Transverse colon (tissue), 4 donors: Measurements from ENCODE around the gene PARS2. TPM values are rescaled to one million over a fixed set of nuclear protein-coding genes. Genes with fewer than 3 reads are reported as not detected.
"Not testable (repeated sequence)": the region's sequence is repeated elsewhere in the genome, so short reads cannot be mapped to it uniquely, and the experiment has no call there.

Experiments used
- DNase-seq: peaks from one replicate; pipeline ENCODE4 v3.0.0-alpha.2; 2019
- H3K27ac ChIP-seq, 4 donors: fragments of 200-600 bp; sonication (generic); 2 replicates each; pipeline ENCODE4 v1.5.1; 2016 to 2018; ENCODE audit warnings: inconsistent platforms in 4 of 4
- H3K27me3 ChIP-seq: fragments of 200-600 bp; sonication (generic); 2 replicates; pipeline ENCODE4 v1.5.1; 2017; ENCODE audit warnings: inconsistent platforms
- H3K36me3 ChIP-seq, 4 donors: fragments of 200-600 bp; sonication (generic); 2 replicates each; pipeline ENCODE4 v1.5.1; 2017 to 2019; ENCODE audit warnings: inconsistent platforms in 4 of 4
- H3K4me1 ChIP-seq, 4 donors: fragments of 200-600 bp; sonication (generic); 2 replicates each; pipeline ENCODE4 v1.5.1; 2017 to 2020; ENCODE audit warnings: inconsistent platforms in 4 of 4
- H3K4me3 ChIP-seq, 4 donors: fragments of 200-600 bp; sonication (generic); 1 replicate in 1 of 4; 2 replicates in 3 of 4; pipeline versions ENCODE4 v1.5.1 to v1.6.1; 2017 to 2019; ENCODE audit warnings: inconsistent platforms in 4 of 4
- H3K9me3 ChIP-seq, 2 donors: fragments of 200-600 bp; sonication (generic); 2 replicates each; pipeline ENCODE4 v1.5.1; 2017 to 2019; ENCODE audit warnings: inconsistent platforms in 2 of 2
- EP300 ChIP-seq: sonication (generic); formaldehyde crosslinking; IDR thresholded peaks from one replicate; pipeline ENCODE4 v1.6.1; 2017; ENCODE audit warnings: antibody characterized with exemption, low read depth
- POLR2A ChIP-seq: fragments of 450-650 bp; IDR thresholded peaks from one replicate; pipeline ENCODE4 v1.6.1; 2016; ENCODE audit warnings: antibody characterized with exemption, mild to moderate bottlenecking, moderate library complexity
- POLR2AphosphoS5 ChIP-seq, 3 donors: sonication (generic); formaldehyde crosslinking; IDR thresholded peaks; one replicate each; pipeline ENCODE4 v1.6.1; 2016; ENCODE audit warnings: antibody characterized with exemption in 3 of 3
- WGBS, 2 donors: methylation state at CpG; one replicate each; pipeline ENCODE4 v1.1.5; 2018; ENCODE audit warnings: low coverage in 1 of 2; 5-methylcytosine and 5-hydroxymethylcytosine counted together
- in situ Hi-C, 4 donors: fragments of 200-750 bp; cut with MboI; loops; one replicate each; pipeline versions ENCODE4 v1.15.0 to v1.15.1; 2017; ENCODE audit warnings: low sequenced_read_pairs in 3 of 4, low pct_ligation_motif_present in 1 of 4, low pct_unique_long_range_greater_than_20kb in 1 of 4
- intact Hi-C: fragments of 100-400 bp; cut with DNase I; formaldehyde crosslinking; loops from one replicate; pipeline ENCODE4 v1.15.1; 2023; ENCODE audit warnings: low total_unique reads
- total RNA-seq, 4 donors: library from RNA; depleted of rRNA; stranded (reverse); fragments of >200 nt; gene quantifications; one replicate each; pipeline ENCODE4 v1.1.0, GENCODE V29; 2016
- TF ChIP-seq, protein P1 (sequence below), 5 experiments: fragments of 200-600 bp in 3 of 5; fragments of 450-650 bp in 2 of 5; sonication (generic) in 3 of 5; IDR thresholded peaks; 1 replicate in 2 of 5; 2 replicates in 3 of 5; pipeline ENCODE4 v1.5.1; 2016 to 2017; ENCODE audit warnings: antibody characterized with exemption in 5 of 5, inconsistent platforms in 3 of 5, mild to moderate bottlenecking in 2 of 5, moderate library complexity in 1 of 5

PARS2 gene
- total RNA-seq, 4 donors from 2014 or later: 8.9 to 13.5 (median 9.1) TPM; not detected in 1

DNA sequence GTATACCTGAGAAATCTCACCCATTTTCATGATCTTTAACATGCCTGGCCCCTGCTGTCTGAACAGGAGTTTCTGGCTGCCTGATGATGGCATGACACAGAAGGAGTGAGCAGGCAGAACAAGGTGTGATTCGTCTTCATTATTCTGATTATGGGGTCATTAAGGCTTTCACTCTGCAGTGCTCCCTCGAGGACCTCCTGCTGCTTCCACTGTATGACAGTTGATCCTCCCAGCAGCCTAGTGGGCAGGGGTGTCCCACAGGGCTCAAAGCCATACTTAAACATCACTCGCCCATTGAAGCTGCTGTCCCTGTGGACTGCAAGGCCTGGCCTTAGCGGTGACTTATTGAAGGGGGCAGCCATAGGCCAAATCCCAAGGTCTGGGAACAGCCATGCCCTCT, 12.7 kb upstream of the PARS2 start:
- Histone ChIP-seq H3K27ac (peak overlapping the region; percentile 60 to 86 (median 72)), H3K36me3 (no peaks in the 10 kb centered on the region), H3K4me1 (peaks cover 15 to 29% (median 28%) of the 10 kb centered on the region in 4 donors), H3K9me3 (no peaks in the 10 kb centered on the region), H3K27me3 (no peaks in the 10 kb centered on the region), H3K4me3 (no peak overlapping the region)
- no peak for DNase-seq
- intact Hi-C loops: no loop called here
- 68% methylated on average over 4 of the region's 4 CpGs; no CpG with 5 or more reads in 1 of the 2 donors for WGBS, 2 donors
- TF ChIP-seq, protein P1, sequence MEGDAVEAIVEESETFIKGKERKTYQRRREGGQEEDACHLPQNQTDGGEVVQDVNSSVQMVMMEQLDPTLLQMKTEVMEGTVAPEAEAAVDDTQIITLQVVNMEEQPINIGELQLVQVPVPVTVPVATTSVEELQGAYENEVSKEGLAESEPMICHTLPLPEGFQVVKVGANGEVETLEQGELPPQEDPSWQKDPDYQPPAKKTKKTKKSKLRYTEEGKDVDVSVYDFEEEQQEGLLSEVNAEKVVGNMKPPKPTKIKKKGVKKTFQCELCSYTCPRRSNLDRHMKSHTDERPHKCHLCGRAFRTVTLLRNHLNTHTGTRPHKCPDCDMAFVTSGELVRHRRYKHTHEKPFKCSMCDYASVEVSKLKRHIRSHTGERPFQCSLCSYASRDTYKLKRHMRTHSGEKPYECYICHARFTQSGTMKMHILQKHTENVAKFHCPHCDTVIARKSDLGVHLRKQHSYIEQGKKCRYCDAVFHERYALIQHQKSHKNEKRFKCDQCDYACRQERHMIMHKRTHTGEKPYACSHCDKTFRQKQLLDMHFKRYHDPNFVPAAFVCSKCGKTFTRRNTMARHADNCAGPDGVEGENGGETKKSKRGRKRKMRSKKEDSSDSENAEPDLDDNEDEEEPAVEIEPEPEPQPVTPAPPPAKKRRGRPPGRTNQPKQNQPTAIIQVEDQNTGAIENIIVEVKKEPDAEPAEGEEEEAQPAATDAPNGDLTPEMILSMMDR (IDR thresholded peaks at IDR 0.05): no peak
- TF ChIP-seq EP300: no peak
- TF ChIP-seq POLR2AphosphoS5 (IDR thresholded peaks at IDR 0.05): no peak
- TF ChIP-seq POLR2A: no peak
- in situ Hi-C loops: no loop called here

DNA sequence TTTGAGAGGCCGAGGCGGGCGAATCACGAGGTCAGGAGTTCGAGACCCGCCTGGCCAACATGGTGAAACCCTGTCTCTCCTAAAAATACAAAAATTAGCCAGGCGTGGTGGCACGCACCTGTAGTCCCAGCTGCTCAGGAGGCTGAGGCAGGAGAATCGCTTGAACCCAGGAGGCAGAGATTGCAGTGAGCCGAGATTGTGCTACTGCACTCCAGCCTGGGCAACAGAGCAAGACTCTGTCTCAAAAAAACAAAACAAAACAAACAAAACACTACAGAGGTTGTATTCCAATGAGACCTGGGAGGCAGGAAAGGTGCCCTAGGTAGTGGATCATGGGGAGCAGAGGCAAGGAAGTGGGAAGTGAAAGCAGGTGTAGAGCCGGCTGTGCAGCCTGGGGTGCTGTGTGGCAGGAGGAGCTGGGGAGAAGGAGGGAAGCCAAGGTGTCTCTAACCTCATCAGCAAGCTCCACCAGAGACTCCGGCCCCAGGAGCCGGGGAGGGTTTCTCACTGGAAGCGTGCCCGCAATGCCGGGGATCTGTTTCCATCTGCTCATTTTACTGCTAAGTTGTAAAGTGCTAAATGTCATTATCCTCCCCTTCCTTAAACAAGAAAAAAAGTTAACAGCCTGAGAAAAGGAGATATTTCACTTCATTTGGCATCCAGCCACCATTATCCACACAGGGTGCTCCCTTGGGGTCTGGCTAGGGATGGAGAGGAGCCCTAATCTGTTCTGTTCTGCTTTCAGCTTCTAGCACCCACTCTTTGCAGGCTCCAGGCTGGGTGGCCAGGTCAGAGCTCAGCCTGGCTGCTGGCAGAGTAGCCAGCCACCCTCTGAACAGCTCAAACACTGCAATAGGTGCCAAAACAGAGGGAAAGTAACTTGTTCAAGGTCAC, 11.8 kb upstream of the PARS2 start:
- peak overlapping the region; percentile 60 to 86 (median 72) for H3K27ac ChIP-seq
- WGBS, 2 donors: 22 to 48% methylated on average over 3 to 16 of the region's 16 CpGs
- H3K4me3 ChIP-seq, in situ Hi-C loops, H3K36me3 ChIP-seq, intact Hi-C loops, H3K27me3 ChIP-seq, H3K9me3 ChIP-seq: not testable (repeated sequence)
- DNase-seq: peak; percentile 79
- peaks cover 15 to 29% (median 28%) of the 10 kb centered on the region in 4 donors for H3K4me1 ChIP-seq

DNA sequence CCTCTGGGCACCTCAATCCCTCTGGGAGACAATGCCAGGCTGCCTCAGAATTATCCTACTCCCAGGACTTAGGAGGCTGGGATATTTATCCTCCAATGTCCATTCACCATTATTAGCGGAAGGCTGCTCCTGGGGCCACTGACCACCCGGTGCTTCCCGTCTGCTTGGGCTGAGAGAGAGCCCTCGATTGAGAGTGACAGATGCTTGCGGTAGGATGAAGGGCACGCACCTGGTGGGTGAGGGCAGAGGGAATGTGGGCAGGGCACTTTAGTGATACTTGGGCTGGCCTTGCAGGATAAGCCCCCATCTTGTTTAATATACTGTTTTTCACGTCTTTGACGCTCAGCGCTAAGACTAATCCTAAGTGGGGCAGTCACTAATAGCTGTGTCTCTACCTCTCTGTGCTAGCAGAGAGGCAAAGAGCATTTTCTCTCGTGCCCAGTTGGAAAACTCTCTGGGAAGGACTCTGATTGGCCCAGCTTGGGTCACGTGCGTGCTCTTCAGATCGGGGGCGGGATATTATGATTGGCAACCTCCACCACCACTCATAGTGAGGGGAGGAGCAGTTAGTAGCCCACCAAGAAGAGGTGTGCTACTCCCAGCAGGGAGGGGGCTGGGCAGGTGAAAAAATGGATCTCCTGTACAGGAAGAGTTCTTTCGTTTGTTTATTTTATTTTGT, 10.6 kb upstream of the PARS2 start:
- Histone ChIP-seq H3K27ac (no peak overlapping the region), H3K4me1 (peaks cover 15 to 29% (median 28%) of the 10 kb centered on the region in 4 donors), H3K4me3 (no peak overlapping the region), H3K9me3 (no peaks in the 10 kb centered on the region), H3K27me3 (no peaks in the 10 kb centered on the region), H3K36me3 (no peaks in the 10 kb centered on the region)
- intact Hi-C loops: no loop called here
- no peak for DNase-seq
- 60 to 69% methylated on average over 4 to 15 of the region's 15 CpGs for WGBS, 2 donors
- in situ Hi-C loops: no loop called here
- TF ChIP-seq POLR2A (no peak), EP300 (no peak), POLR2AphosphoS5 (IDR thresholded peaks at IDR 0.05) (no peak)
- TF ChIP-seq, protein P1 (IDR thresholded peaks at IDR 0.05): no peak

DNA sequence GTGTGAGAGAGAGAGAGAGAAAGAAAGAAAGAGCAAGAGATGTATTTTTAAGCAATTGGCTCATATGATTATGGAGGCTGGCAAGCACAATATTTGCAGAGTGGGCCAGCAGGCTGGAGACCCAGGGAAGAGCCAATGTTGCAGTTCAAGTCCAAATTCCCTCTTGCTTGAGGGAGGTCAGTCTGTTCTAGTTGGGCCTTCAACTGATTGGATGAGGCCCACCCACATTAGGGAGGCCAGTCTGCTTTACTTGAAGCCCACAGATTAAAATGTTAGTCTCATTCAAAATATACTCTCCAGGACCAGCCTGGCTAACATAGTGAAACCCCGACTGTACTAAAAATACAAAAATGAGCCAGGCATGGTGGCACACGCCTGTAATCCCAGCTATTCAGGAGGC, 8.6 kb upstream of the PARS2 start:
- 85 to 92% methylated on average over 2 of the region's 2 CpGs for WGBS, 2 donors
- intact Hi-C loops: no loop called here
- Histone ChIP-seq H3K9me3 (no peaks in the 10 kb centered on the region), H3K36me3 (no peaks in the 10 kb centered on the region), H3K27ac (no peak overlapping the region), H3K4me1 (peaks cover 15 to 29% (median 28%) of the 10 kb centered on the region in 4 donors), H3K4me3 (no peak overlapping the region), H3K27me3 (no peaks in the 10 kb centered on the region)
- in situ Hi-C loops: no loop called here
- no peak for TF ChIP-seq POLR2A
- TF ChIP-seq POLR2AphosphoS5 (IDR thresholded peaks at IDR 0.05): no peak
- TF ChIP-seq, protein P1 (IDR thresholded peaks at IDR 0.05): no peak
- TF ChIP-seq EP300: no peak
- no peak for DNase-seq
